PFSK-1 (cell line): ENCODE measurements around the gene CLCN6.

ENCODE experiments used
- FOXP2 ChIP-seq: optimal IDR thresholded peaks from 2 replicates; pipeline ENCODE3; 2011; ENCODE audit warnings: borderline replicate concordance, control low read depth, inconsistent platforms; ENCODE audit not compliant: insufficient read depth; ENCODE audit errors: extremely low read length, extremely low read depth
- POLR2AphosphoS5 ChIP-seq: IDR thresholded peaks from 2 replicates; pipeline ENCODE4 v1.6.1; 2012; ENCODE audit warnings: low read depth, mild to moderate bottlenecking, control low read depth, low read length, moderate library complexity
- SIN3A ChIP-seq: IDR thresholded peaks from 2 replicates; pipeline ENCODE4 v1.6.1; 2012; ENCODE audit warnings: mild to moderate bottlenecking, low read length, moderate library complexity, borderline replicate concordance; ENCODE audit not compliant: insufficient read depth
- TAF1 ChIP-seq: IDR thresholded peaks from 2 replicates; pipeline ENCODE4 v1.6.1; 2012; ENCODE audit warnings: low read length, control low read depth, borderline replicate concordance; ENCODE audit not compliant: insufficient read depth
- TF ChIP-seq, protein P1 (sequence below), 2 experiments: IDR thresholded peaks; 2 replicates each; pipeline versions ENCODE4 v1.6.1 to v1.8.0; 2011 to 2012; ENCODE audit warnings: low read depth in 2 of 2, low read length in 2 of 2, control low read depth in 1 of 2, inconsistent platforms in 1 of 2, mild to moderate bottlenecking in 1 of 2, moderate library complexity in 1 of 2; ENCODE audit not compliant: insufficient read depth in 1 of 2

Gene CLCN6

DNA sequence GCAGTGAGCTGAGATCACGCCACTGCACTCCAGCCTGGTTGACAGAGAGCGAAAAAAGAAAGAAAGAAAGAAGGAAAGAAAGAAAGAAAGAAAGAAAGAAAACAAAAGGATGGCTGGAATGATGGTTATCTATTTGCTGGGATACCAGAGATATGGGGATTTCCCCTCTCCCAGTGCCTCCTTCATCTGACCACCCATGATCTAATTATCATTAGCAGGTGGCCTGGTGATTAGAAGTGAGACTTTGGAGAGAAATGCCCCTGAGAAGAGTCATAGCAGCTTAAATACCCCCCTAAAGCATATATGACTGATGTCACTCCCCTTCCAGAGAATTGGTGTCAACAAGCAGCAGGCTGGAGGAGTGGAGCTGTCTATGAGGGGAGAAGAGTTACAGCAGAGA lies 54.1 kb downstream of the CLCN6 start:
- no peak for TF ChIP-seq TAF1

DNA sequence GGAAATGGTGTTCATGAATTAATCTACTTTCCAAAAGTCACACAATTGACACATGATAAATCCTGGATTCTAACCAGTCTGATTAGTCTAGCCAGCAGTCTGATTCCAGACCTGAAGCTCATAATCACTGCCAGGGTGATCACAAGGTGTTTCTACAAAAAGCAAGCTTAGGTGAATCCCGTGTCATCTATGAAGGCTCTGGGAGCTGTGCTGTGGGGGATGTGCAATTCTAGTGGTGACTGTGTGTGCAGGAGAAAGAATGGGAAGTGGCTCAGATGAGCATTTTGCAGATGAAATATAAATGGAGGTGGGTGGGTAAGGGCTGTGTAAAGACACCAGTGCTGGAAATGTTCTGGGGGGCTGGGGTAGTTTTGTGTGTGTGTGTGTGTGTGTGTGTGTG lies 54.6 kb downstream of the CLCN6 start:
- TF ChIP-seq, protein P1, sequence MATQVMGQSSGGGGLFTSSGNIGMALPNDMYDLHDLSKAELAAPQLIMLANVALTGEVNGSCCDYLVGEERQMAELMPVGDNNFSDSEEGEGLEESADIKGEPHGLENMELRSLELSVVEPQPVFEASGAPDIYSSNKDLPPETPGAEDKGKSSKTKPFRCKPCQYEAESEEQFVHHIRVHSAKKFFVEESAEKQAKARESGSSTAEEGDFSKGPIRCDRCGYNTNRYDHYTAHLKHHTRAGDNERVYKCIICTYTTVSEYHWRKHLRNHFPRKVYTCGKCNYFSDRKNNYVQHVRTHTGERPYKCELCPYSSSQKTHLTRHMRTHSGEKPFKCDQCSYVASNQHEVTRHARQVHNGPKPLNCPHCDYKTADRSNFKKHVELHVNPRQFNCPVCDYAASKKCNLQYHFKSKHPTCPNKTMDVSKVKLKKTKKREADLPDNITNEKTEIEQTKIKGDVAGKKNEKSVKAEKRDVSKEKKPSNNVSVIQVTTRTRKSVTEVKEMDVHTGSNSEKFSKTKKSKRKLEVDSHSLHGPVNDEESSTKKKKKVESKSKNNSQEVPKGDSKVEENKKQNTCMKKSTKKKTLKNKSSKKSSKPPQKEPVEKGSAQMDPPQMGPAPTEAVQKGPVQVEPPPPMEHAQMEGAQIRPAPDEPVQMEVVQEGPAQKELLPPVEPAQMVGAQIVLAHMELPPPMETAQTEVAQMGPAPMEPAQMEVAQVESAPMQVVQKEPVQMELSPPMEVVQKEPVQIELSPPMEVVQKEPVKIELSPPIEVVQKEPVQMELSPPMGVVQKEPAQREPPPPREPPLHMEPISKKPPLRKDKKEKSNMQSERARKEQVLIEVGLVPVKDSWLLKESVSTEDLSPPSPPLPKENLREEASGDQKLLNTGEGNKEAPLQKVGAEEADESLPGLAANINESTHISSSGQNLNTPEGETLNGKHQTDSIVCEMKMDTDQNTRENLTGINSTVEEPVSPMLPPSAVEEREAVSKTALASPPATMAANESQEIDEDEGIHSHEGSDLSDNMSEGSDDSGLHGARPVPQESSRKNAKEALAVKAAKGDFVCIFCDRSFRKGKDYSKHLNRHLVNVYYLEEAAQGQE (IDR thresholded peaks at IDR 0.05; ENCODE audit: insufficient read depth in 1 of 2, low read depth in 2 of 2, low read length in 2 of 2): no peak
- TF ChIP-seq SIN3A: no peak
- TF ChIP-seq POLR2AphosphoS5: no peak
- TF ChIP-seq FOXP2: no peak
- TF ChIP-seq TAF1: no peak

DNA sequence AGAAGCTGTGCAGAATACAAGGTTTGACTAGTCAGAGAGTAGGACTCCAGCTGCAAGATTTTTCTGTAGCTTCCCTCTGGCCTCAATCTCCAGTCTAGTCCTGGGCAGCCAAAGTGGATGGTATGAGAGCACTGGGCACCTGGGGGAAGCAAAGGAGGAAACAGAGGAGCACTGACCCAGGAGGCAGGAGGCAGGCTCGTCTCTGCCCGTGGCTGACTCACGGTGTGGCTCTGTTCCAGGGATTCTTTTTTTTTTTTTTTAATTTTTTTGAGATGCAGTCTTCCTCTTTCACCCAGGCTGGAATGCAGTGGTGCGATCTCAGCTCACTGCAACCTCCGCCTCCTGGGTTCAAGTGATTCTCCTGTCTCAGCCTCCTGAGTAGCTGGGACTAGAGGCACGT lies 56.9 kb downstream of the CLCN6 start:
- TF ChIP-seq TAF1: no peak
- TF ChIP-seq, protein P1 (IDR thresholded peaks at IDR 0.05; ENCODE audit: insufficient read depth in 1 of 2, low read depth in 2 of 2, low read length in 2 of 2): 0 out of 4 replicates have a peak, but pooled peaks of 1 of the 2 experiments have one; percentile 27
- TF ChIP-seq POLR2AphosphoS5: no peak
- no peak for TF ChIP-seq FOXP2
- no peak for TF ChIP-seq SIN3A

DNA sequence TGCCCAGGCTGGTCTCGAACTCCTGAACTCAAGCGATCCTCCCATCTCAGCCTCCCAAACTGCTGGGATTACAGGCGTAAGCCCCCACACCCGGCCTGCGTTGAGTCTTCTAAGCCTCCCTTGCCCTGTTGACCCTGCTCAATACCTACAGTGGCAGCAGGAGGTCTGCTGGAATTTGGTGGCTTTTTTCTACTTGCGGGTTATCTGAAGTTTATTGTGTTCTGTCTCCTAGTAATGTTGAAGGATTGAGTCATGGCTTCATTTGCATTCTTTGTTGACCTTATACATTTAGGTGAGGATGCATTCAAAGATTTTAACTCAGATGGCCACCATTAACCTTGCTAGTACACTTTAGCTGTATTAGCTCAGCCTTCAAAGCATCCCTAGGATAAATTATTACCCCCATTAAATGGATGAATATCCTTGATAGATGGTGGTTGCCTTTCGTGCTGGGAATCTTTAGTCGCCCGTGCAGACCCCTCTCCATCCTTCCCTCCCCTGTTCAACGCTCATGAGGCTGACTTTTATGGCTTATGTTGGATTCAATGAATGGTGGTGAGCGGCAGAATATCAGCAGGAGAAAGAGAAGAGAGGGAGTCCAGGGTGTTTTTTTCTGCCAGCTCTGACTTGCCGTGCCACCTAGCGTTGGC lies 62.5 kb downstream of the CLCN6 start:
- TF ChIP-seq, protein P1 (IDR thresholded peaks at IDR 0.05; ENCODE audit: insufficient read depth in 1 of 2, low read depth in 2 of 2, low read length in 2 of 2): no peak
- TF ChIP-seq TAF1: no peak
- no peak for TF ChIP-seq SIN3A
- no peak for TF ChIP-seq FOXP2
- no peak for TF ChIP-seq POLR2AphosphoS5

DNA sequence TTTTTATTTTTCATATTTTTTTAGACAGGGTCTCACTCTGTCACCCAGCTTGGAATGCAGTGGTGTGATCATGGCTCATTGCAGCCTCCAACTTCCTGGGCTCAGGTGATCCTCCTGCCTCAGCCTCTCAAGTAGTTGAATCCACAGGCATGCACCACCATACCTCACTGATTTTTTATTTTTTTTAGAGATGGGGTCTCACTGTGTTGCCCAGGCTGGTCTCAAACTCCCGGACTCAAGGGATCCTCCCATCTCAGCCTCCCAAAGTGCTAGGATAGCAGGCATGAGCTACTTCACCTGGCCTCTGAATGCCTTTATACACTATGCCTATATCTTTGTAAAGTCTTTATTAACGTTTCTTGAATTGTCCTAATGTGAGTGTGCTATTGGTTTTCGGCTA lies 63.1 kb downstream of the CLCN6 start:
- TF ChIP-seq, protein P1 (IDR thresholded peaks at IDR 0.05; ENCODE audit: insufficient read depth in 1 of 2, low read depth in 2 of 2, low read length in 2 of 2): no peak
- no peak for TF ChIP-seq POLR2AphosphoS5
- no peak for TF ChIP-seq FOXP2
- TF ChIP-seq TAF1: no peak
- TF ChIP-seq SIN3A: no peak
